GM12878 (cell line): Measurements from ENCODE around the gene CDC14B. TPM values are rescaled to one million over a fixed set of nuclear protein-coding genes. Genes with fewer than 3 reads are reported as not detected.

Experiments used
- ATAC-seq: fragments of 200-7000 bp; cut with Tn5 transposase; 3 replicates; pipeline ENCODE4 v1.9.1; 2020; ENCODE audit warnings: mild to moderate bottlenecking, moderate library complexity
- BruUV-seq: library from RNA; stranded (reverse); fragments of 400-500 nt; replicated peaks from 2 replicates; lab custom pipeline; 2021; lab: Mats Ljungman, UMichigan
- CTCF ChIA-PET: fragments of 300-600 bp; sonication (Branson Sonifier 250); formaldehyde crosslinking; extraction: SDS; loops from one replicate; lab custom pipeline; 2021; ENCODE audit warnings: inconsistent platforms; lab: Yijun Ruan, JAX
- POLR2A ChIA-PET: fragments of 350-600 bp; formaldehyde crosslinking; extraction: SDS; loops from one replicate; lab custom pipeline; 2021; ENCODE audit warnings: inconsistent platforms; lab: Charles Lee
- RAD21 ChIA-PET: fragments of 300-600 bp; sonication (Branson Sonifier 250); formaldehyde crosslinking; loops from one replicate; lab custom pipeline; 2023; ENCODE audit warnings: antibody characterized with exemption; ENCODE audit not compliant: unreplicated experiment; lab: Charles Lee
- SMC1A ChIA-PET: fragments of 300-600 bp; sonication (Branson Sonifier 250); formaldehyde crosslinking; loops from one replicate; lab custom pipeline; 2023; ENCODE audit not compliant: unreplicated experiment, uncharacterized antibody; lab: Charles Lee
- DNase-seq: peaks from one replicate; pipeline ENCODE4 v3.0.0-alpha.2; 2011; ENCODE audit warnings: low read depth, low spot score
- FAIRE-seq: peaks from 3 replicates; lab custom pipeline; 2011; peaks lifted over from hg19 to GRCh38; lab: Jason Lieb, UNC
- H2AFZ ChIP-seq: 2 replicates; pipeline ENCODE4 v1.6.0; 2011; ENCODE audit warnings: low read depth, low read length, control low read depth; ENCODE audit not compliant: control insufficient read depth
- H3K27ac ChIP-seq: 2 replicates; pipeline ENCODE4 v1.5.1; 2011; ENCODE audit warnings: control low read depth; ENCODE audit not compliant: control insufficient read depth, insufficient read depth
- H3K27me3 ChIP-seq, 2 experiments: replicated peaks in 1 of 2; 2 replicates each; pipeline versions ENCODE4 v1.6.0 to v1.6.1; 2011; ENCODE audit warnings: low read length in 1 of 2; ENCODE audit not compliant: control insufficient read depth in 2 of 2, insufficient read depth in 2 of 2
- H3K36me3 ChIP-seq, 2 experiments: 2 replicates each; pipeline ENCODE4 v1.5.1; 2011; ENCODE audit warnings: low read length in 1 of 2; ENCODE audit not compliant: control insufficient read depth in 2 of 2, insufficient read depth in 2 of 2
- H3K4me1 ChIP-seq: 2 replicates; pipeline ENCODE4 v1.6.1; 2011; ENCODE audit warnings: mild to moderate bottlenecking, low read length, moderate library complexity, mixed read lengths; ENCODE audit not compliant: control insufficient read depth, insufficient read depth
- H3K4me2 ChIP-seq: 2 replicates; pipeline ENCODE4 v1.6.0; 2011; ENCODE audit warnings: control low read depth; ENCODE audit not compliant: control insufficient read depth, insufficient read depth
- H3K4me3 ChIP-seq: fragments of 200-600 bp; sonication (generic); 2 replicates; pipeline ENCODE4 v1.5.1; 2016
- H3K79me2 ChIP-seq: 2 replicates; pipeline ENCODE4 v1.6.0; 2011; ENCODE audit warnings: low read length; ENCODE audit not compliant: control insufficient read depth, insufficient read depth
- H3K9ac ChIP-seq: 2 replicates; pipeline ENCODE4 v1.8.0; 2011; ENCODE audit warnings: low read length, control low read depth, mixed read lengths; ENCODE audit not compliant: control insufficient read depth, insufficient read depth
- H3K9me3 ChIP-seq: replicated peaks from 3 replicates; pipeline ENCODE4 v1.5.1; 2011; ENCODE audit warnings: mild to moderate bottlenecking, low read length; ENCODE audit not compliant: control insufficient read depth, insufficient read depth
- H4K20me1 ChIP-seq: 2 replicates; pipeline ENCODE4 v1.6.0; 2011; ENCODE audit not compliant: control insufficient read depth, insufficient read depth
- ASH2L ChIP-seq: fragments of 300-600, 200-600 bp; sonication (generic); IDR thresholded peaks from 2 replicates; pipeline ENCODE4 v1.6.1; 2017; ENCODE audit warnings: low read depth, mild to moderate bottlenecking, borderline replicate concordance
- CREB1 ChIP-seq: IDR thresholded peaks from 2 replicates; pipeline ENCODE4 v1.6.1; 2012; ENCODE audit warnings: low read depth, mild to moderate bottlenecking, inconsistent platforms
- EGR1 ChIP-seq, 2 experiments: IDR thresholded peaks; 1 replicate in 1 of 2; 2 replicates in 1 of 2; pipeline ENCODE4 v1.6.1; 2011 to 2012; ENCODE audit warnings: low read depth in 2 of 2, low read length in 2 of 2, borderline replicate concordance in 1 of 2, mild to moderate bottlenecking in 1 of 2, moderate library complexity in 1 of 2
- EZH2 ChIP-seq: IDR thresholded peaks from 2 replicates; pipeline ENCODE4 v1.6.1; 2012; ENCODE audit warnings: low read depth, mild to moderate bottlenecking, control low read depth, inconsistent platforms, low read length, borderline replicate concordance; ENCODE audit not compliant: control insufficient read depth
- HCFC1 ChIP-seq: fragments of 150-350 bp; IDR thresholded peaks from 2 replicates; pipeline ENCODE4 v1.6.1; 2014; ENCODE audit warnings: low read length
- MXI1 ChIP-seq: fragments of 150-350 bp; IDR thresholded peaks from 2 replicates; pipeline ENCODE4 v1.6.1; 2011; ENCODE audit warnings: low read depth, mild to moderate bottlenecking, inconsistent platforms, low read length, improper control_type of control experiment
- NRF1 ChIP-seq: conservative IDR thresholded peaks from 2 replicates; pipeline ENCODE4 v1.6.1; 2011; ENCODE audit warnings: mild to moderate bottlenecking, low read depth, low read length, improper control_type of control experiment
- POLR2AphosphoS2 ChIP-seq: IDR thresholded peaks from 2 replicates; pipeline ENCODE4 v1.6.1; 2011; ENCODE audit warnings: low read depth, mild to moderate bottlenecking, low read length, improper control_type of control experiment, moderate library complexity
- RAD21 ChIP-seq: IDR thresholded peaks from 2 replicates; pipeline ENCODE4 v1.6.1; 2011; ENCODE audit warnings: mild to moderate bottlenecking, low read depth, low read length, moderate library complexity; ENCODE audit not compliant: insufficient read depth
- SP1 ChIP-seq: IDR thresholded peaks from one replicate; pipeline ENCODE4 v1.6.1; 2011; ENCODE audit warnings: low read depth, low read length
- SRF ChIP-seq, 2 experiments: IDR thresholded peaks; 2 replicates each; pipeline ENCODE4 v1.6.1; 2011; ENCODE audit warnings: low read depth in 2 of 2, low read length in 2 of 2, mild to moderate bottlenecking in 1 of 2, moderate library complexity in 1 of 2
- STAT1 ChIP-seq: fragments of 450-650 bp; conservative IDR thresholded peaks from 2 replicates; pipeline ENCODE4 v1.6.1; 2014; ENCODE audit warnings: antibody characterized with exemption, mild to moderate bottlenecking
- STAT3 ChIP-seq: IDR thresholded peaks from 2 replicates; pipeline ENCODE4 v1.6.1; 2011; ENCODE audit warnings: low read depth, low read length, improper control_type of control experiment
- SUPT20H ChIP-seq: IDR thresholded peaks from 2 replicates; pipeline ENCODE4 v1.6.1; 2011; ENCODE audit warnings: low read depth, mild to moderate bottlenecking, low read length, moderate library complexity, borderline replicate concordance; ENCODE audit not compliant: control insufficient read depth
- WGBS: methylation state at CpG from one replicate; pipeline ENCODE4 v1.1.6; 2016; ENCODE audit warnings: low lambda C conversion rate; ENCODE audit not compliant: insufficient replicate concordance, insufficient coverage; ENCODE audit errors: missing lambda C conversion rate; 5-methylcytosine and 5-hydroxymethylcytosine counted together
- in situ Hi-C: fragments of 300-500 bp; cut with MboI; formaldehyde crosslinking; loops from 9 replicates; pipeline ENCODE4 v1.14.3; 2018; ENCODE audit warnings: mixed read lengths
- intact Hi-C: fragments of 100-400 bp; cut with micrococcal nuclease; formaldehyde crosslinking; loops from one replicate; pipeline ENCODE4 v1.14.2; 2022; ENCODE audit not compliant: unreplicated experiment
- polyA plus RNA-seq, 11 experiments: library from polyadenylated mRNA; depleted of rRNA in 4 of 11; unstranded in 6 of 11; stranded (reverse) in 5 of 11; fragments of >200 nt; fragmentation: Nextera tagmentation in 4 of 11; fragmentation: Illumina TruSeq in 1 of 11; extraction: Ambion mirVana in 4 of 11; extraction: Trizol in 1 of 11; gene quantifications; 1 replicate in 1 of 11; 2 replicates in 10 of 11; pipeline versions ENCODE4 v1.2.1 to v1.2.3, GENCODE V29; 2011 to 2016; ENCODE audit warnings: inconsistent platforms in 2 of 11, missing spikeins in 2 of 11, low read depth in 1 of 11
- total RNA-seq, 4 experiments: library from RNA; depleted of rRNA in 3 of 4; stranded (reverse); fragments of >200 nt in 3 of 4; fragmentation: Illumina TruSeq in 1 of 4; extraction: Trizol in 1 of 4; gene quantifications; 2 replicates each; pipeline versions ENCODE4 v1.2.1 to v1.2.3, GENCODE V29; 2013 to 2021
- TF ChIP-seq, protein P1 (sequence below): IDR thresholded peaks from 2 replicates; pipeline ENCODE4 v1.6.1; 2011; ENCODE audit warnings: borderline replicate concordance, low read depth, mild to moderate bottlenecking, moderate library complexity, low read length; ENCODE audit not compliant: insufficient read depth, poor library complexity, severe bottlenecking
- TF ChIP-seq, protein P2 (sequence below): IDR thresholded peaks from 2 replicates; pipeline ENCODE4 v1.6.1; 2011; ENCODE audit warnings: low read depth, mild to moderate bottlenecking, low read length, moderate library complexity, borderline replicate concordance; ENCODE audit errors: extremely low read depth
- TF ChIP-seq, protein P3 (sequence below): fragments of 450-650 bp; IDR thresholded peaks from 2 replicates; pipeline ENCODE4 v1.6.1; 2016; ENCODE audit warnings: mild to moderate bottlenecking

Gene CDC14B
- total and polyA plus RNA-seq, 10 of the 15 experiments (the other 5 are each of a cell fraction or from before 2014, with no cell fraction given), result 3.7 to 11.7 (median 6.2) TPM

DNA sequence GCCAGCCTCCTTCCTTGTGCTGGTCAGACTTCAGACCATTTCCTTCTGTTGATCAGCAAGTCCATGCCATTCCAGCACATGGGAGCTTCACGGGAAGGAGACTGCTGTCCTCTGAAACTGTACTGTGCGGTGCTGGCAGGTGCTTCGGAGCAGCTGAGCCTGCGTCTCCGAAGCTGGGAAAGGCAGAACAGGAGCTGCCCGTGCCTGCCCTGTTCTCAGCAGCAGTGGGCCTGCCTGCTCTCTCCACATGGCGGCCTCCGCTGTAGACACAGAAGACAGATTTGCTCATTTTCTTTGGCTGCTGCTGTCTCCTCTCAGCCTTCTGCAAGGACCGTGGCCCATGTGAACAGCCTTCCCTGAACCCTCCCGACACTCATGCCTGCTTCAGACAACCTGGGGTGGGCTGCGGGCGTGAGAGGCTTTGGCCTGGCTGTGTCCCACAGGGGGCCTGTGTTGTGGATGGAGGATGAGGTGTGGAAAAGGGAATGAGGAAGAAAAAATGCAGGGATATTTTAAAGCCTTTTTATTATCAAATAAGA, 126.6 kb downstream of the CDC14B start:
- Histone ChIP-seq H3K27ac (no peak overlapping the region), H3K4me3 (no peak overlapping the region), H3K9me3 (no peaks in the 10 kb centered on the region), H2AFZ (no peak overlapping the region), H3K4me1 (no peaks in the 10 kb centered on the region), H3K9ac (no peak overlapping the region), H4K20me1 (no peaks in the 10 kb centered on the region), H3K79me2 (no peaks in the 10 kb centered on the region), H3K4me2 (no peak overlapping the region), H3K27me3 (no peaks in the 10 kb centered on the region), H3K36me3 (no peaks in the 10 kb centered on the region)
- BruUV-seq, result no TSS peak
- intact Hi-C loops, result no loop called here
- ATAC-seq (no peak), DNase-seq (no peak), FAIRE-seq (no peak)
- RAD21 ChIA-PET, result no interaction called here
- CTCF ChIA-PET, result no interaction called here
- SMC1A ChIA-PET, result no interaction called here
- in situ Hi-C loops, result no loop called here
- 73% methylated on average over 12 of the region's 12 CpGs for WGBS
- TF ChIP-seq, protein P1, sequence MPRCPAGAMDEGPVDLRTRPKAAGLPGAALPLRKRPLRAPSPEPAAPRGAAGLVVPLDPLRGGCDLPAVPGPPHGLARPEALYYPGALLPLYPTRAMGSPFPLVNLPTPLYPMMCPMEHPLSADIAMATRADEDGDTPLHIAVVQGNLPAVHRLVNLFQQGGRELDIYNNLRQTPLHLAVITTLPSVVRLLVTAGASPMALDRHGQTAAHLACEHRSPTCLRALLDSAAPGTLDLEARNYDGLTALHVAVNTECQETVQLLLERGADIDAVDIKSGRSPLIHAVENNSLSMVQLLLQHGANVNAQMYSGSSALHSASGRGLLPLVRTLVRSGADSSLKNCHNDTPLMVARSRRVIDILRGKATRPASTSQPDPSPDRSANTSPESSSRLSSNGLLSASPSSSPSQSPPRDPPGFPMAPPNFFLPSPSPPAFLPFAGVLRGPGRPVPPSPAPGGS, result no peak
- no peak for TF ChIP-seq NRF1
- TF ChIP-seq POLR2AphosphoS2, result no peak
- no peak for TF ChIP-seq EGR1 (IDR thresholded peaks at IDR 0.05; ENCODE audit: borderline replicate concordance in 1 of 2, low read depth in 2 of 2, low read length in 2 of 2)
- no peak for TF ChIP-seq SP1
- TF ChIP-seq, protein P2, sequence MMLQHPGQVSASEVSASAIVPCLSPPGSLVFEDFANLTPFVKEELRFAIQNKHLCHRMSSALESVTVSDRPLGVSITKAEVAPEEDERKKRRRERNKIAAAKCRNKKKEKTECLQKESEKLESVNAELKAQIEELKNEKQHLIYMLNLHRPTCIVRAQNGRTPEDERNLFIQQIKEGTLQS, result no peak
- no peak for TF ChIP-seq RAD21
- no peak for TF ChIP-seq STAT3
- no peak for TF ChIP-seq SRF (IDR thresholded peaks at IDR 0.05; ENCODE audit: low read depth in 2 of 2, low read length in 2 of 2)
- TF ChIP-seq ASH2L, result no peak
- no peak for TF ChIP-seq CREB1
- TF ChIP-seq SUPT20H, result no peak
- no peak for TF ChIP-seq STAT1
- TF ChIP-seq, protein P3, sequence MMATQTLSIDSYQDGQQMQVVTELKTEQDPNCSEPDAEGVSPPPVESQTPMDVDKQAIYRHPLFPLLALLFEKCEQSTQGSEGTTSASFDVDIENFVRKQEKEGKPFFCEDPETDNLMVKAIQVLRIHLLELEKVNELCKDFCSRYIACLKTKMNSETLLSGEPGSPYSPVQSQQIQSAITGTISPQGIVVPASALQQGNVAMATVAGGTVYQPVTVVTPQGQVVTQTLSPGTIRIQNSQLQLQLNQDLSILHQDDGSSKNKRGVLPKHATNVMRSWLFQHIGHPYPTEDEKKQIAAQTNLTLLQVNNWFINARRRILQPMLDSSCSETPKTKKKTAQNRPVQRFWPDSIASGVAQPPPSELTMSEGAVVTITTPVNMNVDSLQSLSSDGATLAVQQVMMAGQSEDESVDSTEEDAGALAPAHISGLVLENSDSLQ, result no peak
- no peak for TF ChIP-seq MXI1
- no peak for TF ChIP-seq HCFC1
- no peak for TF ChIP-seq EZH2
- POLR2A ChIA-PET, result no interaction called here
